CD14-positive monocyte (primary cell): ENCODE measurements around the gene RAB31. TPM values are rescaled to one million over a fixed set of nuclear protein-coding genes. Genes with fewer than 3 reads are reported as not detected.
A peak's percentile ranks its signal among the peaks of the same experiment; 100 is the strongest.

Experiments used
- DNase-seq, 3 donors: peaks; one replicate each; pipeline ENCODE4 v3.0.0-alpha.2; 2011 to 2022
- H2AFZ ChIP-seq: 2 replicates; pipeline ENCODE4 v1.6.0; 2012; ENCODE audit warnings: mild to moderate bottlenecking, low read depth, low read length, inconsistent platforms; ENCODE audit not compliant: insufficient read depth, poor library complexity, severe bottlenecking
- H3K27ac ChIP-seq, 2 donors: 1 replicate in 1 of 2; 2 replicates in 1 of 2; pipeline ENCODE4 v1.5.1; 2012 to 2013; ENCODE audit warnings: low read length in 2 of 2, control low read depth in 1 of 2, inconsistent platforms in 1 of 2, low read depth in 1 of 2, mild to moderate bottlenecking in 1 of 2
- H3K27me3 ChIP-seq, 2 donors: one replicate each; pipeline versions ENCODE4 v1.6.0 to v1.6.1; 2011 to 2013; ENCODE audit warnings: low read length in 2 of 2; ENCODE audit not compliant: control insufficient read depth in 2 of 2, insufficient read depth in 2 of 2
- H3K36me3 ChIP-seq, 2 donors: replicated peaks in 1 of 2; 1 replicate in 1 of 2; 2 replicates in 1 of 2; pipeline versions ENCODE4 v1.5.1 to v1.6.1; 2012 to 2013; ENCODE audit warnings: low read length in 2 of 2, control low read depth in 1 of 2, inconsistent platforms in 1 of 2, mild to moderate bottlenecking in 1 of 2; ENCODE audit not compliant: insufficient read depth in 2 of 2, control insufficient read depth in 1 of 2
- H3K4me1 ChIP-seq, 2 donors: 1 replicate in 1 of 2; 2 replicates in 1 of 2; pipeline versions ENCODE4 v1.5.1 to v1.6.1; 2012 to 2013; ENCODE audit warnings: low read length in 2 of 2, control low read depth in 1 of 2, inconsistent platforms in 1 of 2, mild to moderate bottlenecking in 1 of 2, moderate library complexity in 1 of 2; ENCODE audit not compliant: insufficient read depth in 2 of 2, control insufficient read depth in 1 of 2
- H3K4me2 ChIP-seq: replicated peaks from 2 replicates; pipeline ENCODE3; 2012; ENCODE audit warnings: low read length, moderate library complexity, mild to moderate bottlenecking; ENCODE audit not compliant: poor library complexity, severe bottlenecking; ENCODE audit errors: extremely low read depth
- H3K4me3 ChIP-seq, 3 experiments: fragments of 200-600 bp in 1 of 3; sonication (generic) in 1 of 3; replicated peaks in 1 of 3; 1 replicate in 2 of 3; 2 replicates in 1 of 3; pipeline ENCODE4 v1.5.1; 2011 to 2013; ENCODE audit warnings: low read length in 3 of 3, mild to moderate bottlenecking in 3 of 3, control low read depth in 2 of 3, low read depth in 2 of 3, inconsistent platforms in 1 of 3, moderate library complexity in 1 of 3
- H3K79me2 ChIP-seq: 2 replicates; pipeline ENCODE4 v1.6.0; 2012; ENCODE audit warnings: mild to moderate bottlenecking, control low read depth, inconsistent platforms, low read length, moderate library complexity; ENCODE audit not compliant: insufficient read depth
- H3K9ac ChIP-seq: 2 replicates; pipeline ENCODE4 v1.6.0; 2017; ENCODE audit warnings: low read length, mild to moderate bottlenecking; ENCODE audit not compliant: insufficient read depth, poor library complexity, severe bottlenecking
- H3K9me3 ChIP-seq, 2 donors: replicated peaks in 1 of 2; 1 replicate in 1 of 2; 2 replicates in 1 of 2; pipeline versions ENCODE4 v1.5.1 to v1.6.1; 2012 to 2013; ENCODE audit warnings: low read length in 2 of 2, control low read depth in 1 of 2; ENCODE audit not compliant: control insufficient read depth in 1 of 2, insufficient read depth in 1 of 2
- H4K20me1 ChIP-seq: 2 replicates; pipeline ENCODE4 v1.6.0; 2012; ENCODE audit warnings: mild to moderate bottlenecking, low read length, control low read depth, moderate library complexity; ENCODE audit not compliant: insufficient read depth
- H3K27ac Mint-ChIP-seq, 7 donors: one replicate each; pipeline ENCODE4 v1.8.0; 2020; ENCODE audit warnings: mild to moderate bottlenecking in 7 of 7, mixed read lengths in 7 of 7, moderate library complexity in 6 of 7, inconsistent platforms in 2 of 7
- H3K27me3 Mint-ChIP-seq, 3 donors: one replicate each; pipeline ENCODE4 v1.8.0; 2021 to 2022; ENCODE audit warnings: low read depth in 3 of 3, mild to moderate bottlenecking in 3 of 3, mixed read lengths in 3 of 3, moderate library complexity in 3 of 3, inconsistent platforms in 1 of 3
- H3K36me3 Mint-ChIP-seq, 2 donors: one replicate each; pipeline ENCODE4 v1.8.0; 2020; ENCODE audit warnings: mixed read lengths in 2 of 2, inconsistent platforms in 1 of 2, mild to moderate bottlenecking in 1 of 2
- H3K4me1 Mint-ChIP-seq: one replicate; pipeline ENCODE4 v1.8.0; 2020; ENCODE audit warnings: mild to moderate bottlenecking, mixed read lengths
- H3K4me3 Mint-ChIP-seq, 2 donors: one replicate each; pipeline ENCODE4 v1.8.0; 2020; ENCODE audit warnings: mild to moderate bottlenecking in 2 of 2, mixed read lengths in 2 of 2, moderate library complexity in 1 of 2
- H3K9me3 Mint-ChIP-seq, 7 donors: one replicate each; pipeline ENCODE4 v1.8.0; 2020 to 2022; ENCODE audit warnings: mixed read lengths in 7 of 7, mild to moderate bottlenecking in 6 of 7, moderate library complexity in 6 of 7, inconsistent platforms in 2 of 7
- CTCF ChIP-seq: fragments of 200-600 bp; IDR thresholded peaks from one replicate; pipeline ENCODE4 v1.8.0; 2022; ENCODE audit warnings: antibody characterized with exemption, mild to moderate bottlenecking
- WGBS: methylation state at CpG from one replicate; pipeline ENCODE4 v1.1.5; 2013; ENCODE audit warnings: missing lambda C conversion rate; ENCODE audit not compliant: insufficient coverage; 5-methylcytosine and 5-hydroxymethylcytosine counted together
- intact Hi-C, 2 donors: fragments of 100-400 bp; cut with micrococcal nuclease; formaldehyde crosslinking; loops; one replicate each; pipeline versions ENCODE4 v1.15.0 to v1.15.1; 2023
- polyA plus RNA-seq, 3 donors: library from polyadenylated mRNA; depleted of rRNA in 1 of 3; unstranded in 2 of 3; stranded (reverse) in 1 of 3; fragments of 300-500 nt in 2 of 3; fragments of >200 nt in 1 of 3; fragmentation: Illumina TruSeq in 2 of 3; gene quantifications; 1 replicate in 2 of 3; 2 replicates in 1 of 3; pipeline ENCODE4 v1.2.3, GENCODE V29; 2012 to 2021
- small RNA-seq: library from RNA; depleted of rRNA; stranded (forward); fragments of <200 nt; gene quantifications from one replicate; pipeline ENCODE3, GENCODE V24; 2012; ENCODE audit warnings: low read depth; ENCODE audit not compliant: insufficient read length

The RAB31 gene
- polyA plus RNA-seq, 3 donors = 106 to 367 (median 348) TPM

- no peaks in the 10 kb centered on the region for H3K36me3 ChIP-seq
- H3K4me1 ChIP-seq = peaks cover 28 to 37% of the 10 kb centered on the region in 2 donors
- Mint-ChIP-seq H3K4me1 (peaks cover 37% of the 10 kb centered on the region), H3K9me3 (peaks cover 0 to 6% (median 0%) of the 10 kb centered on the region in 7 donors), H3K27ac (peak overlapping the region in 5 of 7 donors; percentile 51 to 78 (median 62)), H3K4me3 (no peak overlapping the region), H3K36me3 (no peaks in the 10 kb centered on the region), H3K27me3 (no peaks in the 10 kb centered on the region)
- H3K4me3 ChIP-seq = no peak overlapping the region
- peaks cover 0 to 4% of the 10 kb centered on the region in 2 donors for H3K9me3 ChIP-seq
- no peak for DNase-seq
- H3K27me3 ChIP-seq = no peaks in the 10 kb centered on the region
- H3K79me2 ChIP-seq = peaks cover 22% of the 10 kb centered on the region
- no peak overlapping the region for H3K4me2 ChIP-seq
- H3K27ac ChIP-seq = peak overlapping the region in 1 of 2 donors; percentile 53
- H4K20me1 ChIP-seq = peaks cover 16% of the 10 kb centered on the region
- no peak overlapping the region for H2AFZ ChIP-seq
- no peak for TF ChIP-seq CTCF
- 100% methylated on average over 2 of the region's 5 CpGs for WGBS
- intact Hi-C loops = loop anchor here (2.0 to 10.0 kb wide), 3 partner anchors 59 to 206 kb away; partner anchors contain the start of gene RAB31 (in 2 of the 2)
- no peak overlapping the region for H3K9ac ChIP-seq
These were observed 203.1 kb downstream of the RAB31 start for GRCh38 chr18:9911226-9911625.

Small RNAs within 50 kb of the gene (small RNA-seq; reads per million reads assigned to genes)
- gene RN7SL862P = not detected
- not detected for gene RNA5SP449

Other genes with a start within 250 kb of the RAB31 start
- gene RALBP1, start 232.8 kb upstream of the RAB31 start, polyA plus RNA-seq = 10 to 100 TPM; 21.5 to 36.0 (median 32.8) TPM
- 10 to 100 TPM; 22.0 to 45.3 (median 24.6) TPM for gene PPP4R1, start 93.7 kb upstream of the RAB31 start, polyA plus RNA-seq
- gene TXNDC2, start 177.7 kb downstream of the RAB31 start, polyA plus RNA-seq = under 1 TPM in 2 of 3 donors, not detected in 1; 0.10 to 0.36 TPM
- 100 to 1,000 TPM; 106 to 393 (median 334) TPM for gene VAPA, start 205.7 kb downstream of the RAB31 start, polyA plus RNA-seq